C4-2B (cell line): ENCODE data around the gene PTPRN2.

ENCODE experiments used
- ZFX ChIP-seq: fragments of 450-650 bp; IDR thresholded peaks from 2 replicates; pipeline ENCODE4 v1.6.1; 2017
- TF ChIP-seq, protein P1 (sequence below): fragments of 450-650 bp; conservative IDR thresholded peaks from 2 replicates; pipeline ENCODE4 v1.5.1; 2017; ENCODE audit warnings: mild to moderate bottlenecking

DNA sequence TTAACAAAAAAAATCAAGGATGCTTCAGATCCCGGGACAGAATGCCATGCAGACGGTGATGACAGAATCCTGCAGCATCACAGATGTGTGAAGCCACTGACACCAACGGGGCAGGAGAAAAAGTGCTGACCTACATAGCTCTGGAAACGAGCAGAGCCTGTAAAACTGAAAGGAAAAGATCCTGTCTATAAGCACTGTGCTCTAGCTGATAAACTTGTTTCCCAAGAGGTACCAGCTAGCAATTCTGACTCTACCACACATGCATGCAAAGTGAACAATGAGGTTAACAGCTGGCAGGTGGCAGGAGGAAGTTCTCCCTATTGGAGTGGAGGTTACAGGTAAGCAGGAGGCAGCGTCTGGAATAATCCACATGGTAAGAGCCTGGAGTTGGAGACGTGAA, 75.6 kb downstream of the PTPRN2 start:
- TF ChIP-seq, protein P1, sequence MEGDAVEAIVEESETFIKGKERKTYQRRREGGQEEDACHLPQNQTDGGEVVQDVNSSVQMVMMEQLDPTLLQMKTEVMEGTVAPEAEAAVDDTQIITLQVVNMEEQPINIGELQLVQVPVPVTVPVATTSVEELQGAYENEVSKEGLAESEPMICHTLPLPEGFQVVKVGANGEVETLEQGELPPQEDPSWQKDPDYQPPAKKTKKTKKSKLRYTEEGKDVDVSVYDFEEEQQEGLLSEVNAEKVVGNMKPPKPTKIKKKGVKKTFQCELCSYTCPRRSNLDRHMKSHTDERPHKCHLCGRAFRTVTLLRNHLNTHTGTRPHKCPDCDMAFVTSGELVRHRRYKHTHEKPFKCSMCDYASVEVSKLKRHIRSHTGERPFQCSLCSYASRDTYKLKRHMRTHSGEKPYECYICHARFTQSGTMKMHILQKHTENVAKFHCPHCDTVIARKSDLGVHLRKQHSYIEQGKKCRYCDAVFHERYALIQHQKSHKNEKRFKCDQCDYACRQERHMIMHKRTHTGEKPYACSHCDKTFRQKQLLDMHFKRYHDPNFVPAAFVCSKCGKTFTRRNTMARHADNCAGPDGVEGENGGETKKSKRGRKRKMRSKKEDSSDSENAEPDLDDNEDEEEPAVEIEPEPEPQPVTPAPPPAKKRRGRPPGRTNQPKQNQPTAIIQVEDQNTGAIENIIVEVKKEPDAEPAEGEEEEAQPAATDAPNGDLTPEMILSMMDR, result no peak
- TF ChIP-seq ZFX, result no peak
